DND-41 (cell line): ENCODE measurements around the gene GRM3.

Experiments
- ATAC-seq: fragments of 200-7000 bp; cut with Tn5 transposase; 3 replicates; pipeline ENCODE4 v1.9.1; 2021; ENCODE audit warnings: low read depth; ENCODE audit not compliant: insufficient read depth
- DNase-seq: peaks from one replicate; pipeline ENCODE4 v3.0.0-alpha.2; 2020
- H2AFZ ChIP-seq: 2 replicates; pipeline ENCODE4 v1.6.0; 2012; ENCODE audit warnings: low read depth, low read length
- H3K27ac ChIP-seq: 2 replicates; pipeline ENCODE4 v1.5.1; 2012; ENCODE audit warnings: low read length, inconsistent platforms
- H3K27me3 ChIP-seq: fragments of 200-600 bp; sonication (generic); 2 replicates; pipeline ENCODE4 v1.6.0; 2012; ENCODE audit warnings: low read length, mild to moderate bottlenecking, inconsistent platforms; ENCODE audit not compliant: insufficient read depth, poor library complexity
- H3K36me3 ChIP-seq: 2 replicates; pipeline ENCODE4 v1.5.1; 2012; ENCODE audit warnings: low read length, inconsistent platforms; ENCODE audit not compliant: insufficient read depth
- H3K4me1 ChIP-seq: 2 replicates; pipeline ENCODE4 v1.5.1; 2012; ENCODE audit warnings: mild to moderate bottlenecking, low read length; ENCODE audit not compliant: insufficient read depth
- H3K4me2 ChIP-seq: 2 replicates; pipeline ENCODE4 v1.6.0; 2012; ENCODE audit warnings: mild to moderate bottlenecking, moderate library complexity, low read length, inconsistent platforms; ENCODE audit not compliant: insufficient read depth
- H3K4me3 ChIP-seq, 2 experiments: fragments of 200-600 bp in 1 of 2; shearing (Covaris generic) in 1 of 2; 2 replicates each; pipeline ENCODE4 v1.5.1; 2012 to 2016; ENCODE audit warnings: inconsistent platforms in 2 of 2, low read length in 2 of 2, mild to moderate bottlenecking in 2 of 2, low read depth in 1 of 2, moderate library complexity in 1 of 2
- H3K79me2 ChIP-seq: 2 replicates; pipeline ENCODE4 v1.6.0; 2012; ENCODE audit warnings: low read length, inconsistent platforms; ENCODE audit not compliant: insufficient read depth
- H3K9ac ChIP-seq: 2 replicates; pipeline ENCODE4 v1.6.0; 2012; ENCODE audit warnings: low read depth, mild to moderate bottlenecking, inconsistent platforms, low read length, moderate library complexity
- H3K9me3 ChIP-seq: 2 replicates; pipeline ENCODE4 v1.5.1; 2012; ENCODE audit warnings: low read length, moderate library complexity, mild to moderate bottlenecking, inconsistent platforms; ENCODE audit not compliant: insufficient read depth, severe bottlenecking
- H4K20me1 ChIP-seq: 2 replicates; pipeline ENCODE4 v1.6.0; 2012; ENCODE audit warnings: low read length; ENCODE audit not compliant: insufficient read depth
- EZH2 ChIP-seq: IDR thresholded peaks from 3 replicates; pipeline ENCODE4 v1.6.1; 2012; ENCODE audit warnings: borderline replicate concordance, low read depth, mild to moderate bottlenecking, moderate library complexity, low read length, inconsistent platforms; ENCODE audit not compliant: severe bottlenecking
- TF ChIP-seq, protein P1 (sequence below): IDR thresholded peaks from 2 replicates; pipeline ENCODE4 v1.5.1; 2012; ENCODE audit warnings: borderline replicate concordance, low read length, moderate library complexity, mild to moderate bottlenecking; ENCODE audit not compliant: poor library complexity, severe bottlenecking; ENCODE audit errors: extremely low read depth

GRM3 gene

DNA sequence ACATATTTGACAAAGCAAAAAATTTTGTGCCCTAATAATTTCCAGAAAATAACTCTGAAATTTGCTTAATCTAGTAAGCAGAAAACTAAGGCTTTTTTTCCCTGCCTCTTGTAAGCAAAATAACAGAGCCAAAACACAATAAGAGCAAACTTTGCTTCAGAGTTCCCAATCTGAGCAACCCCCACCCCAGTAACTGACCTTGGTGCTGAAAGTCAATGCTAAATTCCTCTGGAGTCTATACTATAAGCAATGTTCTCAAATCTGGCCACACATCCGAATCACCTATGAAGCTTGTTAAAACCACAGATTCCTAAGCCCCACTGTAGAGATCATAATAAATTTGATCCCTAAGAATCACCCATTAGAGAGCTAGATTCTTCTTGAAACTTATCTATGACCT, 265.2 kb downstream of the GRM3 start:
- H3K9me3 ChIP-seq: no peaks in the 10 kb centered on the region
- H3K4me2 ChIP-seq: no peak overlapping the region
- H3K4me1 ChIP-seq: no peaks in the 10 kb centered on the region
- ATAC-seq (peak; percentile 60; the same call in 1 of the 3 replicates), DNase-seq (peak; percentile 11)
- H4K20me1 ChIP-seq: no peaks in the 10 kb centered on the region
- H3K27ac ChIP-seq: no peak overlapping the region
- H3K9ac ChIP-seq: no peak overlapping the region
- no peaks in the 10 kb centered on the region for H3K36me3 ChIP-seq
- H2AFZ ChIP-seq: no peak overlapping the region
- H3K4me3 ChIP-seq: no peak overlapping the region
- TF ChIP-seq, protein P1, sequence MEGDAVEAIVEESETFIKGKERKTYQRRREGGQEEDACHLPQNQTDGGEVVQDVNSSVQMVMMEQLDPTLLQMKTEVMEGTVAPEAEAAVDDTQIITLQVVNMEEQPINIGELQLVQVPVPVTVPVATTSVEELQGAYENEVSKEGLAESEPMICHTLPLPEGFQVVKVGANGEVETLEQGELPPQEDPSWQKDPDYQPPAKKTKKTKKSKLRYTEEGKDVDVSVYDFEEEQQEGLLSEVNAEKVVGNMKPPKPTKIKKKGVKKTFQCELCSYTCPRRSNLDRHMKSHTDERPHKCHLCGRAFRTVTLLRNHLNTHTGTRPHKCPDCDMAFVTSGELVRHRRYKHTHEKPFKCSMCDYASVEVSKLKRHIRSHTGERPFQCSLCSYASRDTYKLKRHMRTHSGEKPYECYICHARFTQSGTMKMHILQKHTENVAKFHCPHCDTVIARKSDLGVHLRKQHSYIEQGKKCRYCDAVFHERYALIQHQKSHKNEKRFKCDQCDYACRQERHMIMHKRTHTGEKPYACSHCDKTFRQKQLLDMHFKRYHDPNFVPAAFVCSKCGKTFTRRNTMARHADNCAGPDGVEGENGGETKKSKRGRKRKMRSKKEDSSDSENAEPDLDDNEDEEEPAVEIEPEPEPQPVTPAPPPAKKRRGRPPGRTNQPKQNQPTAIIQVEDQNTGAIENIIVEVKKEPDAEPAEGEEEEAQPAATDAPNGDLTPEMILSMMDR: no peak
- no peak for TF ChIP-seq EZH2
- no peaks in the 10 kb centered on the region for H3K27me3 ChIP-seq
- H3K79me2 ChIP-seq: no peaks in the 10 kb centered on the region

DNA sequence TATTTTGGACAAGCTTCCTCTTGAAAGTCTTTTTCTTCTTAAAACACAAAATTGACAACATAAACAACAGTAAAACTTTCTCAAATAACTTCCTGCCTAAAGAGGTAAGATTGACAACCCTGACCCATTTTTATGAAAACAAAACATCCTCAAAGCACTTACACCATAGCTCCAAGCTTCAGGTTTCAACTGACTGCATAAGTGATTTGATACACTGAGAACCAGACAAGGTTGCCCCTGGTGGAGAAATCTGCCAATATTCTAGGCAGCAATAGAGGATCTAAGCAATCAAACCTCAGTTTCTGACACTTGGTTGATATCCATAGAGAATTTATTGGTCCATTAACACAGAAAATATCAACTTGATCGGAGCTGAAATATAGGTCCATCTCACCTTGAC, 267.9 kb downstream of the GRM3 start:
- no peaks in the 10 kb centered on the region for H3K36me3 ChIP-seq
- no peak overlapping the region for H3K4me2 ChIP-seq
- H4K20me1 ChIP-seq: no peaks in the 10 kb centered on the region
- H3K9ac ChIP-seq: no peak overlapping the region
- no peak for ATAC-seq
- TF ChIP-seq, protein P1: no peak
- TF ChIP-seq EZH2: no peak
- no peak overlapping the region for H3K27ac ChIP-seq
- DNase-seq: no peak
- H3K4me3 ChIP-seq: no peak overlapping the region
- H2AFZ ChIP-seq: no peak overlapping the region
- H3K9me3 ChIP-seq: no peaks in the 10 kb centered on the region
- H3K79me2 ChIP-seq: no peaks in the 10 kb centered on the region
- H3K27me3 ChIP-seq: no peaks in the 10 kb centered on the region
- no peaks in the 10 kb centered on the region for H3K4me1 ChIP-seq

DNA sequence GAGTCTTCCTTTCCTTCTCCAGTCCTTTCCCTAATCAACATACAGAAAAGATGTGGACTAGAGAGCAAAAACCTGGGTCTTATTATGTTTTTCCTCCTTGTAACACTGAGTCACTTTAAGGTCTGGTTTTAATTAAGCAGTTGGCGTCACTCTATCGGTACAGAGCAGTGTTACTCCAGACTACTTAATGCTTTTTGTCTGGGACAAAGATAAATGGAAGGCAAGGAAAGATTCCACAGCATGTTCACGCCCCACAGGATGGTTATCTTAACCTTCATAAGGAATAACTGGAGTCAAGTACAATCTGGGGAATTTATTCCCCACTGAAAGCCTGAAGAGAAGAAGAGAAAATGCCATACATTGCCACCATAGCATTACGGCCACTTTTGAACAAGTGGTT, 270.0 kb downstream of the GRM3 start:
- DNase-seq (no peak), ATAC-seq (no peak)
- H3K79me2 ChIP-seq: no peaks in the 10 kb centered on the region
- H3K9ac ChIP-seq: no peak overlapping the region
- H3K9me3 ChIP-seq: no peaks in the 10 kb centered on the region
- TF ChIP-seq, protein P1: no peak
- TF ChIP-seq EZH2: no peak
- H3K4me1 ChIP-seq: no peaks in the 10 kb centered on the region
- H4K20me1 ChIP-seq: no peaks in the 10 kb centered on the region
- no peaks in the 10 kb centered on the region for H3K36me3 ChIP-seq
- H3K27ac ChIP-seq: no peak overlapping the region
- no peak overlapping the region for H3K4me3 ChIP-seq
- H3K27me3 ChIP-seq: no peaks in the 10 kb centered on the region
- H3K4me2 ChIP-seq: no peak overlapping the region
- no peak overlapping the region for H2AFZ ChIP-seq
